Hepatocyte (in vitro differentiated cells): Measurements from ENCODE around the gene PLA2G2A.

ENCODE experiments used
- CTCF ChIP-seq: fragments of 200-600 bp; sonication (generic); IDR thresholded peaks from 2 replicates; pipeline ENCODE4 v1.5.1; 2016; ENCODE audit warnings: antibody characterized with exemption, mild to moderate bottlenecking; ENCODE audit not compliant: poor library complexity
- EZH2 ChIP-seq: fragments of 200-600 bp; sonication (generic); IDR thresholded peaks from 2 replicates; pipeline ENCODE4 v1.6.1; 2016; ENCODE audit warnings: antibody characterized with exemption, mild to moderate bottlenecking, borderline replicate concordance
- EZH2phosphoT487 ChIP-seq: fragments of 200-600 bp; sonication (generic); IDR thresholded peaks from one replicate; pipeline ENCODE4 v1.6.1; 2018; ENCODE audit warnings: antibody characterized with exemption, mild to moderate bottlenecking, low read depth, moderate library complexity; ENCODE audit not compliant: unreplicated experiment, severe bottlenecking

GRCh38 chr1:19926296-19927129 lies 52.9 kb downstream of the PLA2G2A start:
- TF ChIP-seq CTCF = no peak
- TF ChIP-seq EZH2 = no peak
- TF ChIP-seq EZH2phosphoT487 = no peak
